Measurements from ENCODE around the gene DUSP15. TPM values are rescaled to one million over a fixed set of nuclear protein-coding genes. Genes with fewer than 3 reads are reported as not detected.
A peak's percentile ranks its signal among the peaks of the same experiment; 100 is the strongest.
"Not testable (repeated sequence)": the region's sequence is repeated elsewhere in the genome, so short reads cannot be mapped to it uniquely, and the experiment has no call there.

The DUSP15 gene
- total RNA-seq, 1 donor from 2014 or later, result 4.5 TPM

GRCh38 chr20:31833130-31833930, 37.0 kb downstream of the DUSP15 start:
- TF ChIP-seq CTCF (IDR thresholded peaks at IDR 0.05; ENCODE audit: insufficient read depth, low read length, poor library complexity, severe bottlenecking), result peak; percentile 86
- Histone ChIP-seq H3K27me3 (ENCODE audit: control insufficient read depth, insufficient read depth, low read length) (no peaks in the 10 kb centered on the region), H3K36me3 (ENCODE audit: control insufficient read depth, insufficient read depth, low read length) (no peaks in the 10 kb centered on the region), H3K4me3 (ENCODE audit: low read depth, low read length) (no peak overlapping the region)
- DNase-seq (ENCODE audit: low read depth), result no peak

GRCh38 chr20:31831771-31832306, 38.5 kb downstream of the DUSP15 start:
- Histone ChIP-seq H3K36me3 (ENCODE audit: control insufficient read depth, insufficient read depth, low read length) (no peaks in the 10 kb centered on the region), H3K4me3 (ENCODE audit: low read depth, low read length) (no peak overlapping the region), H3K27me3 (ENCODE audit: control insufficient read depth, insufficient read depth, low read length) (no peaks in the 10 kb centered on the region)
- no peak for TF ChIP-seq CTCF (IDR thresholded peaks at IDR 0.05; ENCODE audit: insufficient read depth, low read length, poor library complexity, severe bottlenecking)
- no peak for DNase-seq (ENCODE audit: low read depth)

DNA sequence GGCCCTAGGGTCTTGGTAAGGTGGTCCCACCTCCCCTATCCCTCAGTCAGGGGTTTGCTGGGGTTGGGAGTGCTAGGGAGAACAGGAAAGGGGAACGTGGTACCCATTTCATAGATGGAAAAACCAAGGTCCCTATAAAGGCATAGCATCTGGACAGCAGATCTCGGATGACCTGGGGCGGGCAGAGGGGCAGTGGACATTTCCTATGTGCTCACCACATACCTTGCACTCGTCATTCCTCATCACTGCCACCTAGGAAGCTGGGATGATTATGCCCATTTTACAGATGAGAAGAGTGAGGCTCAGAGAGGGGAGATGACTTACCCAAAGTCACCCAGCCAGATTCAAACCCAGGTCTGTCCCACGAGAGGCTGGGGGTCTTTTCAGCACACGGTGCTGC, 39.1 kb downstream of the DUSP15 start:
- no peak overlapping the region for H3K4me3 ChIP-seq (ENCODE audit: low read depth, low read length)
- H3K36me3 ChIP-seq (ENCODE audit: control insufficient read depth, insufficient read depth, low read length), result no peaks in the 10 kb centered on the region
- H3K27me3 ChIP-seq (ENCODE audit: control insufficient read depth, insufficient read depth, low read length), result no peaks in the 10 kb centered on the region
- TF ChIP-seq CTCF (IDR thresholded peaks at IDR 0.05; ENCODE audit: insufficient read depth, low read length, poor library complexity, severe bottlenecking), result no peak
- DNase-seq (ENCODE audit: low read depth), result no peak

- Histone ChIP-seq H3K27me3 (ENCODE audit: control insufficient read depth, insufficient read depth, low read length) (no peaks in the 10 kb centered on the region), H3K4me3 (ENCODE audit: low read depth, low read length) (no peak overlapping the region), H3K36me3 (ENCODE audit: control insufficient read depth, insufficient read depth, low read length) (no peaks in the 10 kb centered on the region)
- no peak for DNase-seq (ENCODE audit: low read depth)
- no peak for TF ChIP-seq CTCF (IDR thresholded peaks at IDR 0.05; ENCODE audit: insufficient read depth, low read length, poor library complexity, severe bottlenecking)
Measured at GRCh38 chr20:31830406-31830981, 39.8 kb downstream of the DUSP15 start.

DNA sequence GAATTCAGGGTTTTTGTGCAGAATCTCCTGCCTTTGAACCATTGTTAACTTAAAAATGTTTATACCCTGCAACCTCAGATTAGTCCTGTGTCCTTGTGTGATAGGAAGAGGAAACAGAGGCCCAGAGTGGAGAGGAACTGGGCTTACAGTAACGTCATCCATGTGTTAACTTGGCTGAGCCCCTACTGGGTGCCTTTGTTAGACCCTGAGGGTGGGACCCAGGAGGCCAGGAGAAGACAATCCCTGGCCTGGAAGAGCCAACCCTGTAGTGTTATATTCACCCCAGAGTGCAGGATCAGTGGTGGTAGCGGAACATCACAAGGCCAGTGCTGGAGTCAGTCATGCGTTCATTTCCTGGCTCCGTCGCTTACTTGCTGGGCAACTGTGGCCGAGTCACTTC, 40.6 kb downstream of the DUSP15 start:
- no peaks in the 10 kb centered on the region for H3K27me3 ChIP-seq (ENCODE audit: control insufficient read depth, insufficient read depth, low read length)
- DNase-seq (ENCODE audit: low read depth), result no peak
- no peaks in the 10 kb centered on the region for H3K36me3 ChIP-seq (ENCODE audit: control insufficient read depth, insufficient read depth, low read length)
- TF ChIP-seq CTCF (IDR thresholded peaks at IDR 0.05; ENCODE audit: insufficient read depth, low read length, poor library complexity, severe bottlenecking), result no peak
- no peak overlapping the region for H3K4me3 ChIP-seq (ENCODE audit: low read depth, low read length)

GRCh38 chr20:31828016-31828415, 42.3 kb downstream of the DUSP15 start:
- H3K36me3 ChIP-seq (ENCODE audit: control insufficient read depth, insufficient read depth, low read length); H3K4me3 ChIP-seq (ENCODE audit: low read depth, low read length); H3K27me3 ChIP-seq (ENCODE audit: control insufficient read depth, insufficient read depth, low read length); DNase-seq (ENCODE audit: low read depth): not testable (repeated sequence)

All from kidney epithelial cell (primary cell).